HEK293 (cell line): ENCODE measurements around the gene TWIST2.
A peak's percentile ranks its signal among the peaks of the same experiment; 100 is the strongest.

Experiments
- CTCF ChIA-PET: fragments of 350-600 bp; formaldehyde crosslinking; extraction: SDS; loops from one replicate; lab custom pipeline; 2021; ENCODE audit warnings: antibody characterized with exemption; lab: Yijun Ruan, JAX
- POLR2A ChIA-PET: fragments of 300-600 bp; formaldehyde crosslinking; extraction: SDS; loops from one replicate; lab custom pipeline; 2020; ENCODE audit warnings: antibody characterized with exemption, inconsistent platforms; lab: Yijun Ruan, JAX
- H3K27ac ChIP-seq: fragments of 200-500 bp; sonication (Bioruptor generic); 2 replicates; pipeline ENCODE4 v1.5.1; 2014; ENCODE audit warnings: low read depth, low read length, control low read depth, inconsistent platforms; ENCODE audit errors: extremely low read depth
- H3K36me3 ChIP-seq, 2 experiments: fragments of 200-500 bp in 1 of 2; sonication (Bioruptor generic) in 1 of 2; 1 replicate in 1 of 2; 2 replicates in 1 of 2; pipeline ENCODE4 v1.5.1; 2014 to 2017; ENCODE audit warnings: inconsistent platforms in 2 of 2, low read length in 2 of 2; ENCODE audit not compliant: control insufficient read depth in 2 of 2, insufficient read depth in 1 of 2
- H3K4me1 ChIP-seq: fragments of 200-500 bp; sonication (Bioruptor generic); 2 replicates; pipeline ENCODE4 v1.5.1; 2014; ENCODE audit warnings: mild to moderate bottlenecking, low read length, inconsistent platforms; ENCODE audit not compliant: control insufficient read depth, insufficient read depth
- H3K4me3 ChIP-seq: 2 replicates; pipeline ENCODE4 v1.5.1; 2011; ENCODE audit warnings: low read depth, mild to moderate bottlenecking, control low read depth, low read length, moderate library complexity
- H3K9me3 ChIP-seq: fragments of 200-500 bp; sonication (Bioruptor generic); 2 replicates; pipeline ENCODE4 v1.5.1; 2014; ENCODE audit warnings: low read depth, low read length, inconsistent platforms; ENCODE audit not compliant: control insufficient read depth, insufficient read depth
- EGR2 ChIP-seq: fragments of 450-650 bp; formaldehyde crosslinking; IDR thresholded peaks from 2 replicates; pipeline ENCODE4 v1.5.1; 2016; ENCODE audit warnings: low read depth, missing biosample characterization, missing genetic modification characterization
- GLI4 ChIP-seq: fragments of 450-650 bp; formaldehyde crosslinking; IDR thresholded peaks from 2 replicates; pipeline ENCODE4 v1.5.1; 2016; ENCODE audit warnings: missing biosample characterization, missing genetic modification characterization
- IKZF3 ChIP-seq: fragments of 450-650 bp; IDR thresholded peaks from 2 replicates; pipeline ENCODE4 v1.5.0; 2018; ENCODE audit warnings: missing biosample characterization, mild to moderate bottlenecking, missing genetic modification characterization, moderate library complexity
- MEIS1 ChIP-seq: sonication (generic); formaldehyde crosslinking; IDR thresholded peaks from 2 replicates; pipeline ENCODE4 v1.8.1; 2022; ENCODE audit warnings: missing genetic modification reagents, mild to moderate bottlenecking, borderline replicate concordance
- MZF1 ChIP-seq: fragments of 450-650 bp; formaldehyde crosslinking; IDR thresholded peaks from 2 replicates; pipeline ENCODE4 v1.5.1; 2017; ENCODE audit warnings: missing biosample characterization, missing genetic modification characterization, borderline replicate concordance
- ZFP3 ChIP-seq: fragments of 450-650 bp; formaldehyde crosslinking; IDR thresholded peaks from 2 replicates; pipeline ENCODE4 v1.5.1; 2016; ENCODE audit warnings: low read depth, missing biosample characterization, missing genetic modification characterization
- ZFP69B ChIP-seq: fragments of 450-650 bp; formaldehyde crosslinking; IDR thresholded peaks from 2 replicates; pipeline ENCODE4 v1.5.1; 2016; ENCODE audit warnings: missing biosample characterization, missing genetic modification characterization
- ZIC2 ChIP-seq: fragments of 450-650 bp; formaldehyde crosslinking; IDR thresholded peaks from 2 replicates; pipeline ENCODE4 v1.5.1; 2016; ENCODE audit warnings: missing biosample characterization, missing genetic modification characterization
- ZNF341 ChIP-seq: fragments of 450-650 bp; formaldehyde crosslinking; IDR thresholded peaks from 2 replicates; pipeline ENCODE4; 2016; ENCODE audit warnings: low read depth, missing biosample characterization, missing genetic modification characterization
- ZNF645 ChIP-seq: fragments of 450-650 bp; formaldehyde crosslinking; IDR thresholded peaks from 2 replicates; pipeline ENCODE4; 2016; ENCODE audit warnings: missing biosample characterization, missing genetic modification characterization
- ZXDB ChIP-seq: fragments of 450-650 bp; formaldehyde crosslinking; IDR thresholded peaks from 2 replicates; pipeline ENCODE4 v1.5.1; 2016; ENCODE audit warnings: missing biosample characterization, missing genetic modification characterization
- TF ChIP-seq, protein P1 (sequence below): fragments of 450-650 bp; formaldehyde crosslinking; IDR thresholded peaks from 2 replicates; pipeline ENCODE4 v1.5.1; 2016; ENCODE audit warnings: missing biosample characterization, missing genetic modification characterization
- TF ChIP-seq, protein P2 (sequence below): fragments of 450-650 bp; formaldehyde crosslinking; IDR thresholded peaks from 2 replicates; pipeline ENCODE4 v1.5.0; 2017; ENCODE audit warnings: missing biosample characterization, missing genetic modification characterization, borderline replicate concordance

Gene TWIST2

GRCh38 chr2:238893349-238894000 lies 45.6 kb downstream of the TWIST2 start (continued):
- TF ChIP-seq ZNF645 (no peak), ZNF341 (no peak)
- TF ChIP-seq, protein P1, sequence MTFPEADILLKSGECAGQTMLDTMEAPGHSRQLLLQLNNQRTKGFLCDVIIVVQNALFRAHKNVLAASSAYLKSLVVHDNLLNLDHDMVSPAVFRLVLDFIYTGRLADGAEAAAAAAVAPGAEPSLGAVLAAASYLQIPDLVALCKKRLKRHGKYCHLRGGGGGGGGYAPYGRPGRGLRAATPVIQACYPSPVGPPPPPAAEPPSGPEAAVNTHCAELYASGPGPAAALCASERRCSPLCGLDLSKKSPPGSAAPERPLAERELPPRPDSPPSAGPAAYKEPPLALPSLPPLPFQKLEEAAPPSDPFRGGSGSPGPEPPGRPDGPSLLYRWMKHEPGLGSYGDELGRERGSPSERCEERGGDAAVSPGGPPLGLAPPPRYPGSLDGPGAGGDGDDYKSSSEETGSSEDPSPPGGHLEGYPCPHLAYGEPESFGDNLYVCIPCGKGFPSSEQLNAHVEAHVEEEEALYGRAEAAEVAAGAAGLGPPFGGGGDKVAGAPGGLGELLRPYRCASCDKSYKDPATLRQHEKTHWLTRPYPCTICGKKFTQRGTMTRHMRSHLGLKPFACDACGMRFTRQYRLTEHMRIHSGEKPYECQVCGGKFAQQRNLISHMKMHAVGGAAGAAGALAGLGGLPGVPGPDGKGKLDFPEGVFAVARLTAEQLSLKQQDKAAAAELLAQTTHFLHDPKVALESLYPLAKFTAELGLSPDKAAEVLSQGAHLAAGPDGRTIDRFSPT, result no peak
- TF ChIP-seq, protein P2, sequence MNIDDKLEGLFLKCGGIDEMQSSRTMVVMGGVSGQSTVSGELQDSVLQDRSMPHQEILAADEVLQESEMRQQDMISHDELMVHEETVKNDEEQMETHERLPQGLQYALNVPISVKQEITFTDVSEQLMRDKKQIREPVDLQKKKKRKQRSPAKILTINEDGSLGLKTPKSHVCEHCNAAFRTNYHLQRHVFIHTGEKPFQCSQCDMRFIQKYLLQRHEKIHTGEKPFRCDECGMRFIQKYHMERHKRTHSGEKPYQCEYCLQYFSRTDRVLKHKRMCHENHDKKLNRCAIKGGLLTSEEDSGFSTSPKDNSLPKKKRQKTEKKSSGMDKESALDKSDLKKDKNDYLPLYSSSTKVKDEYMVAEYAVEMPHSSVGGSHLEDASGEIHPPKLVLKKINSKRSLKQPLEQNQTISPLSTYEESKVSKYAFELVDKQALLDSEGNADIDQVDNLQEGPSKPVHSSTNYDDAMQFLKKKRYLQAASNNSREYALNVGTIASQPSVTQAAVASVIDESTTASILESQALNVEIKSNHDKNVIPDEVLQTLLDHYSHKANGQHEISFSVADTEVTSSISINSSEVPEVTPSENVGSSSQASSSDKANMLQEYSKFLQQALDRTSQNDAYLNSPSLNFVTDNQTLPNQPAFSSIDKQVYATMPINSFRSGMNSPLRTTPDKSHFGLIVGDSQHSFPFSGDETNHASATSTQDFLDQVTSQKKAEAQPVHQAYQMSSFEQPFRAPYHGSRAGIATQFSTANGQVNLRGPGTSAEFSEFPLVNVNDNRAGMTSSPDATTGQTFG (tag by site-specific recombination), result no peak

GRCh38 chr2:238894226-238894949 lies 46.5 kb downstream of the TWIST2 start:
- Histone ChIP-seq H3K9me3 (no peaks in the 10 kb centered on the region), H3K36me3 (no peaks in the 10 kb centered on the region), H3K4me3 (no peak overlapping the region), H3K27ac (no peak overlapping the region), H3K4me1 (no peaks in the 10 kb centered on the region)
- CTCF ChIA-PET, result interaction anchor here (0.6 kb wide), 1 partner anchor 8 kb away, joined by 3 read pairs; no protein-coding TSS in a partner anchor
- POLR2A ChIA-PET, result no interaction called here
- TF ChIP-seq ZIC2 (tag by site-specific recombination) (0 out of 2 replicates have a peak, but pooled peaks have one; percentile 29), ZFP69B (tag by site-specific recombination) (no peak), IKZF3 (tag by site-specific recombination) (no peak)

GRCh38 chr2:238894950-238895298 lies 47.0 kb downstream of the TWIST2 start:
- no peak overlapping the region for H3K27ac ChIP-seq
- H3K9me3 ChIP-seq, result no peaks in the 10 kb centered on the region
- ChIA-PET CTCF (no interaction called here), POLR2A (no interaction called here)
- TF ChIP-seq MEIS1 (CRISPR knock-in tag) (no peak), ZFP3 (tag by site-specific recombination) (no peak), GLI4 (tag by site-specific recombination) (no peak), ZXDB (tag by site-specific recombination) (no peak), MZF1 (tag by site-specific recombination) (no peak), EGR2 (tag by site-specific recombination) (no peak)
- TF ChIP-seq, all 188 proteins: peak for 0
- Histone ChIP-seq H3K36me3 (no peaks in the 10 kb centered on the region), H3K4me1 (no peaks in the 10 kb centered on the region), H3K4me3 (no peak overlapping the region)
